ENCODE results near the gene ZNF438.
"Not testable (repeated sequence)": the region's sequence is repeated elsewhere in the genome, so short reads cannot be mapped to it uniquely, and the experiment has no call there.

The ZNF438 gene, protein sequence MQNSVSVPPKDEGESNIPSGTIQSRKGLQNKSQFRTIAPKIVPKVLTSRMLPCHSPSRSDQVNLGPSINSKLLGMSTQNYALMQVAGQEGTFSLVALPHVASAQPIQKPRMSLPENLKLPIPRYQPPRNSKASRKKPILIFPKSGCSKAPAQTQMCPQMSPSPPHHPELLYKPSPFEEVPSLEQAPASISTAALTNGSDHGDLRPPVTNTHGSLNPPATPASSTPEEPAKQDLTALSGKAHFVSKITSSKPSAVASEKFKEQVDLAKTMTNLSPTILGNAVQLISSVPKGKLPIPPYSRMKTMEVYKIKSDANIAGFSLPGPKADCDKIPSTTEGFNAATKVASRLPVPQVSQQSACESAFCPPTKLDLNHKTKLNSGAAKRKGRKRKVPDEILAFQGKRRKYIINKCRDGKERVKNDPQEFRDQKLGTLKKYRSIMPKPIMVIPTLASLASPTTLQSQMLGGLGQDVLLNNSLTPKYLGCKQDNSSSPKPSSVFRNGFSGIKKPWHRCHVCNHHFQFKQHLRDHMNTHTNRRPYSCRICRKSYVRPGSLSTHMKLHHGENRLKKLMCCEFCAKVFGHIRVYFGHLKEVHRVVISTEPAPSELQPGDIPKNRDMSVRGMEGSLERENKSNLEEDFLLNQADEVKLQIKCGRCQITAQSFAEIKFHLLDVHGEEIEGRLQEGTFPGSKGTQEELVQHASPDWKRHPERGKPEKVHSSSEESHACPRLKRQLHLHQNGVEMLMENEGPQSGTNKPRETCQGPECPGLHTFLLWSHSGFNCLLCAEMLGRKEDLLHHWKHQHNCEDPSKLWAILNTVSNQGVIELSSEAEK

GRCh38 chr10:31031558-31032257 is at the start of gene ZNF438:
Gene ZNF438, minus strand, starts transcription at chr10:31031865. Its CDS starts 154,831 bp downstream, at chr10:30877034.
- peak; percentile 81 to 89 for DNase-seq

DNA sequence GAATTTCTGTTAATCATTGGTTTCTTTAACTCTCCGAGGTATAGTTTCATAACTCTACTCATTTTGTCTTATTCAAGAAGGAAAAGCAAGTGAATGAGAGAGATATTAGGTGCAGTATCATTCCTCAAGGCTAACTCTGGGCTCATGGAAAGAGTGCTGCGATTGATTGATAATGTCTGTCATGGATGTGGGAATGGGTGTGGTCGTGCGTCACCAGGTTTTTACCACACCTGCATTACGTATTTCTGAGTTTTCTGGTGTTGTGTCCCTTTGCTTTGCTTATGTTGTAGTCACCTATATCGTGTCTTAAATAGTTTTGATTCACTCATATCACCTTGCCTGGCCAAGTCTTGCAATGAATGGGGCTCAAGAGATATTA is 44.9 kb upstream of the ZNF438 start:
- DNase-seq, result no peak

DNA sequence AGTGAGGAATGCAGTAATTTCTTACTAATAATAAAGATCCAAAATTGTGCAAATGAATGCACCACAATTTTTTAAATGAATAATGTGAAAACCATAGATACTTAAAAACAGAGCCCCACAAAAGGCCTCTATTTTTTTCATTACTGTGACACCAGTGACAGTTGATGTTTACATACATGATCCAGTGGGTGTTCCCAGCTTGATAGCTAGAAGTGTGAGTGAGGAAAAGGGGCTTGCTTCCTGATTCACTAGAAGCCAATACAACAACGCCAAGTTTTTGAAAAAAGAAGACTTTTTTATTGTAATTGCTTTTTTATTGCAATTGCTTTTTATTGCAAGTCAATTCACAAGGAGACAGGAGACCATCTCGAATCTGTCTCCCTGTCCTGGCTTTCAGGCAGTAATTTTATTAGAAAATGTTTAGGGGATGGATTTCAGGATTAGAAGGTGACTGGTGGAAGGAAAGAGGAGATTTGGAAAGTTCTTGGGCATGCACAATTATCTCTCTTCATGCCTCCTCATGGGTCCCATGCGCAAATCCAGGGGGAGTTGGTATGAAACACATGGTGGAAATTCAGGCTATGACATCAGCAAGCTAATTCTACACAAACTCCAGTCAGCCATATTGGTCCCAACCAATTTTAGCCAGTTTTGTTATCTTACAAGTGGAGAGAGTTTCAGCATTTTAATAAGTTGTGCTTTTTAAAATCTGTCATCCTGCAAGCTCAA is 44.4 kb upstream of the ZNF438 start:
- no peak for DNase-seq

- no peak for DNase-seq
Observed at GRCh38 chr10:31075434-31075833, 43.8 kb upstream of the ZNF438 start.

DNA sequence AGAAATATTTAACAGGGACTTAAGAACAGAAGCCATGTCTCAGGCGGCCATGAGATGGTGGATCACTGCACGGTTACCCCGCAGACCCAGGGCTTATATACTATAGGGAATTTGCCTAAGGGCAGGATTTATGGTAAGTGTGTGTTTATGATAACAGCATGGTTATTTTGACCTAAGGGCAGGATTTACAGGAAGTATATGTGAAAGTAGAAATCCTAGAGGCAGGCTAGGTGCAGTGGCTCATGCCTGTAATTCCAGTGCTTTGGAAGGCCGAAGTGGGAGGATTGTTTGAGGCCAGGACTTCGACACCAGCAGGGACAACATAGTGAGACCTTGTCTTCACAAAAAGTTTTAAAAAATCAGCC is 43.0 kb upstream of the ZNF438 start:
- no peak for DNase-seq

- DNase-seq, result no peak
Observed at GRCh38 chr10:31073996-31074721, 42.5 kb upstream of the ZNF438 start.

DNA sequence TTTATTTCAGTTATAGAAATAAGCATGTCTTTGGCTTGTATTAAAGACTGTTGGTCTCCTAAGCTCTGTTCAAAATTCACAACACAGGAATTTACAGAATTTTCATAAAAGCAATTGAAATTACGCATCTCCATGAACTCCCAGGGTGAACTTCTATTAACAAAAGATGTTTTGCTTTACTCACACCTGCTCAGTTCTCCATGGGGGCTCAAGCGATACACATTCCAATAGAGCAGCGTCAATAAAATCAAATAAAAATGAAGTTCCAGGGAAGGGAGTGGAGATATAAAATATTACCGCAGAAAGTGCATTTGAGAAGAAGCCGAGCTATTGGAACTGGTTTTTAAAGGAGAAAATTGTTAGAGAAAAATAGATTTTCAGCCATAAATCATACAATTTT is 41.5 kb upstream of the ZNF438 start:
- no peak for DNase-seq

DNA sequence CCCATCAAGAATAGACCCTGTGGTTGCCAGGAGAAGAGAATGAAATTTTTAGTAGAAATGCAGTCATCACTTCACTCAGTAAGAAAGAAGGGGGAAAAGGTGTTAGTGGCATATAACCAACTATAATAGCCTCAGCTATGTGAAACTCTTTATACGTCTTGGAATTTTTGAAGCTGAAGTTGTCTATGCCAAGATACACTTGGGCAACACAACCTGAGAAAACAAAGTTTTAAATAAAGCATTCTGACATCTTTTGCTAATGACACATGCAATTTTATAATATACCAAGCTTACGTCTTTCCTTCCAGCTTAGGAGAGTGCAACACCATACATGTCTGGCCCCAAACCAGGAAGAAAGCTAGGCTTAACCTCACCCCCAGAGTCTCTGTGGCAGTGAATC is 40.8 kb upstream of the ZNF438 start:
- DNase-seq, result no peak

- DNase-seq, result no peak
Observed at GRCh38 chr10:31071232-31072005, 39.8 kb upstream of the ZNF438 start.

DNA sequence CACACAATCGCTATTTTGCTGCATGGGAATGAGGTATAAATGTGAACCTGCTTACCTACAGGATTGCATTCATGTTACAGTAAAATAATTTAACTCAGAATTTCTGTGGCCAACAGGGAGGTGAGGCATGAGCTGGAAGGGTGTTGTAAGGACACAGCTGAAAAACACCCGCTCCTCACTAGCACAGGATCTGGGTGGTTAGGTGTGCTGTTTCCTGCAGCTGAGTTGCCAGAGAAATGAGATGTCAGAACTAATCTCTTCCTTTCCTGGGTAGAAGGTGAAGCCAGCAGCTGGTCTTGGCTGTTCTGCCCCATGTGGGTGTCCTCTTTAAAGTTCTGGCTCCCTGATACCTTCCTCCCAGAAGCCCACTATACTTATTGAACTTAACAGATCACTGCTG is 39.0 kb upstream of the ZNF438 start:
- no peak for DNase-seq

- DNase-seq, result no peak
Observed at GRCh38 chr10:31070025-31070424, 38.4 kb upstream of the ZNF438 start.

GRCh38 chr10:31069411-31069810 is 37.7 kb upstream of the ZNF438 start:
- DNase-seq, result no peak

DNA sequence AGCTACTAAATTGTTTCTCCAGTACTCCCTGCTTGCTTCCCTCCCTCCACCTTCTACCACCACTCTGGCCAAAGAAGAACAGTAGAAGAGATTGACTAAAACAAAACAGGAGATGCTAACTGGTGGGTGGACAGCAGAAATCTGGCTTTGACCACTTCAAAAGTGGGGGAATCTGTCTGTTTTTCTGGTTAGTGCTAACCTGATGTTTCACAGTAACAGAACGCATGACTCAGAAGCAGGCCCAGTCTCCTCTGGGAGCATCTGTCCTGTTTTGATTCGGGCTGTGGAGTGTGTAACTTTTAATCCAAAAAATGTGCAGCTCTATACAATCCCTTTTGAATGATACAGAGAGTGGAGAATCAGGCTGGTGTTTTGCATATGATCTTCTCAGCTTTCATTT is 32.7 kb upstream of the ZNF438 start:
- DNase-seq, result no peak

DNA sequence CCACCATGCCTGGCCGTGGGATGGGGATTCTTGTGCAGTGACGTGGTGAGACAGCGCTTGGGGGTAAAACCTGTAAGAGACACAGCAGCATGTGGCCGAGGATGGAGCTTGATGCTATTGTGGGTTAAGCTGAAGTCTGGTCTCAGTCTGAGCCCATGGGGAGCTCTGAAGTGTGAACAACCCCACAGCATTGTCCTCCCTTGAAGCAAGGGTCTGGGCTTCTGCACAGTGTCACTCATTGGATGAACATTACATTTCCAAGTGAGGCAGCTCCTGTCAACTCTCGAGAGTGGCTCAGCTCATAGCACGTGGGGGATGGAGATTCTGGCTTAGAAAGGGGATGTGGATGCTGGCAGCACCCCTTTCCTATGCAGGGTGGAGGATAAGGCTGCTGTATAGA is 32.2 kb upstream of the ZNF438 start:
- DNase-seq, result no peak

DNA sequence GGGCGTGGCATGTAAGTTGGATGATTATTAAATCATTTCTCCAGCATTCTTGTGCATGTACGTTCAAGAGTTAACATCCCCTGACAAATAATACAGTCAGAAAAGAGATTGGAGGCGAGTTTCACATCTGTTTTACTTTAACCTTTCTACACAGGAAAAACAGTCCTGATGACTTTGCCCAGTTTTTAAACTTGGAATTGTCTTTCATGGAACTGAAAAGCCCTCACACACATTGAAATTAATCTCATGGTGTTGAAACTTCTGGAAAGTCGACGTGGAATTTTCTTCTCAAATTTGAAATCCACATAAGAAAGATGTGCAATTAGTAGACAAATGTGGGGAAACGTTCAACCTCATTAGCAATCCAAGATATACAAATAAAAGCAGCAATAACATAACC is 31.2 kb upstream of the ZNF438 start:
- no peak for DNase-seq

DNA sequence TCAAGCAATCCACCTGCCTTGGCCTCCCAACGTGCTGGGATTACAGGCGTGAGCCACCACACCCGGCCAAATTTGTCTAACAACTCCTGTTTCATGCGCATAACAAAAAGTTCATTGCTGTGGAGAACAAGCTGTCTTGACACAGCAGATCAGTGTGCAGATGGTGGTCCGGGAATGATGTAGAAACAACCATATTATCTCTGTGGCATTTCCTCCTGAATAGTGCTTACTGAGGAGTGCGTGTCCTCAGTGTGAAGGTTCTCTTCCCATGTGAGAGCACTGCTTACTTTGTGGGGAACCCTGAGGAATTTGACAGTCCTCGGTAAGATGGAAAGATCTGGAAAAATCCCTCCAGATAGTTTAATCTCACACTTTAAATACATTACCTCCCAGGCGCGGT is 30.3 kb upstream of the ZNF438 start:
- no peak for DNase-seq

GRCh38 chr10:31058795-31059703 is 27.4 kb upstream of the ZNF438 start:
- no peak for DNase-seq

GRCh38 chr10:31056678-31057077 is 25.0 kb upstream of the ZNF438 start:
- not testable (repeated sequence) for DNase-seq

DNA sequence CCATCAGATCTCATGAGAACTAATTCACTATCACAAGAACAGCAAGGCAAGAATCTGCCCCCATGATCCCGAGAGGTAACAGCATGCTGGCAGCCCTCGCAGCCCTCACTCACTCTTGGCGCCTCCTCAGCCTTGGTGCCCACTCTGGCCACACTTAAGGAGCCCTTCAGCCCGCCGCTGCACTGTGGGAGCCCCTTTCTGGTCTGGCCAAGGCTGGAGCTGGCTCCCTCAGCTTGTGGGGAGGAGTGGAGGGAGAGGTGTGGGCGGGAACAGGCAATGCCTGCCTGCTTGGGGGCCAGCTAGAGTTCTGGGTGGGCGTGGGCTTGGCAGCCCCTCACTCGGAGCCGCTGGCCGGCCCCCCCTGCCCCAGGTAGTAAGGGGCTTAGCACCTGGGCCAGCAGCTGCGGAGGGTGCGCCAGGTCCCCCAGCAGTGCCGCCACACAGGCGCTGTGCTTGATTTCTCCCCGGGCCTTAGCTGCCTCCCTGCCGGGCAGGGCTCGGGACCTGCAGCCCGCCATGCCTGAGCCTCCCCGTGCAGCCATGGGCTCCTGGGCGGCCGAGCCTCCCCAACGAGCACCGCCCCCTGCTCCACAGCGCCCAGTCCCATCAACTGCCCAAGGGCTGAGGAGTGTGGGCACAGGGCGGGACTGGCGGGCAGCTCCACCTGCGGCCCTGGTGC is 24.0 kb upstream of the ZNF438 start:
- DNase-seq, result no peak

- DNase-seq, result no peak
Observed at GRCh38 chr10:31051703-31052102, 20.0 kb upstream of the ZNF438 start.

All from AML-193 (cell line).